HG03175 (cell line): ENCODE measurements around the gene NTRK3.

Experiments used
- ATAC-seq: cut with Tn5 transposase; IDR thresholded peaks from one replicate; pipeline ENCODE4 v1.9.1; 2021; ENCODE audit warnings: mild to moderate bottlenecking, moderate library complexity; ENCODE audit not compliant: unreplicated experiment

Gene NTRK3

DNA sequence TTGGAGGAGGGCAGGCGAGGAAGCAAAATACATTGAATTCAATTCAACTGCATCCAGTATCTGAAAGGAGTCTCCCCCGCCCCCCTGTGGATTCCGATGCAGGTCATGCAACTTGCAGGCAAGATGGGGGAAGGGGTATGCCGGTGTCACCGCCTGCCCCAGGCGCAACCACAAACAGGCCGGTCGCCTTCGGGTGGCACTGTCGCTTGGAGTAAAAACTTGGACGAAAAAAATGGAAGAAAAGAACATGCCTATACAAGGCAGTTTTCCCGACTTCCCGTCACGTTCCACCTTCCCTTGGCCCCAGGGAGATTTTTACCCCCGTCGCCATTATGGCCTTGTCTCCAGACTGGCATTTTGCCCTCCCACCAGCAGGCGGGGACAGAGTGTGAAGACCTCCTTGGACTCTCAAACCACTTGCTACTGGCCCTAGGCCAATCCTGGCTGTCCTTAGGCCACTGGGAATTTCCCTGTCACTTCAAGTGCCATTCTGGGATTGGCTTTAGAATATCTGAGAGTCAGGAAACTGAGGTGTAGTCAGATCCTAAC, 1.6 kb upstream of the NTRK3 start:
- no peak for ATAC-seq

DNA sequence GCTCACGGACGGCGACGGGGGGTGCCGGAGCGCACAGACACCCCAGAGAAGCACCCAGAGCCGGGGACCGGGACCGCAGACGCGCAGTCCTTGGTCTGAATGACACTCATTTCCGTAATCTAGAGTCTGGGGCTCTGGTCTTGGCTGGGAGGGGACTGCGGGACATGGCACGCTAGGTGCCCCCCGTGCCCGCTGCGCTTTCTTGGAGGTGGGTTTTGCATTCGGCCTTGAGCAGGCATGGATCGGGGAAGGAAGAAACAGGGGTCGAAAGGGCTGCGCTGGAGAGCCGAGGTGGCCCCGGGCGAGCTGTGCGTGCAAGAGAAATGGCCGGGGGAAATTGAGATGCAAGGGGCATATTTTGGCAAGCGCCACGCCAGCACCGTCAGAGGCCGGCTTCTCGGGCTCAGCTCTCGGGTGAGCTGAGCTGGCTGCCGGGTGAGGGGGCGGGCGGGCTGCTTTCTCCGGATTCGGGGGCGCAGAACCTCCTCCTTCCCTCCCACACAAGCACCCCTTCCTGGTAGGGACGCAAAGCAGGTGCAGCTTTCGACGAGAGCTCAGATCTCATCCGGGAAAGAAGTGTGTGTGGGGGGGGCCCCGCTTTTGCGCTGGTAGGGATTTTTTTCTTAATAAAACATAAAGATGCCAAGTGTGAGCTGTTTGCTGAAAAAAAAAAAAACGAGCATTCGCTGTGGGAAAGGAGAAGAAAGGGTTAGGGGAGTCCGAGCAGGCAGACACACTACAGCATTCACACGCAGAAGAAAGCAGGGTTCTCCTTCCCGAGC, 963 bp upstream of the NTRK3 start:
- ATAC-seq: no peak

DNA sequence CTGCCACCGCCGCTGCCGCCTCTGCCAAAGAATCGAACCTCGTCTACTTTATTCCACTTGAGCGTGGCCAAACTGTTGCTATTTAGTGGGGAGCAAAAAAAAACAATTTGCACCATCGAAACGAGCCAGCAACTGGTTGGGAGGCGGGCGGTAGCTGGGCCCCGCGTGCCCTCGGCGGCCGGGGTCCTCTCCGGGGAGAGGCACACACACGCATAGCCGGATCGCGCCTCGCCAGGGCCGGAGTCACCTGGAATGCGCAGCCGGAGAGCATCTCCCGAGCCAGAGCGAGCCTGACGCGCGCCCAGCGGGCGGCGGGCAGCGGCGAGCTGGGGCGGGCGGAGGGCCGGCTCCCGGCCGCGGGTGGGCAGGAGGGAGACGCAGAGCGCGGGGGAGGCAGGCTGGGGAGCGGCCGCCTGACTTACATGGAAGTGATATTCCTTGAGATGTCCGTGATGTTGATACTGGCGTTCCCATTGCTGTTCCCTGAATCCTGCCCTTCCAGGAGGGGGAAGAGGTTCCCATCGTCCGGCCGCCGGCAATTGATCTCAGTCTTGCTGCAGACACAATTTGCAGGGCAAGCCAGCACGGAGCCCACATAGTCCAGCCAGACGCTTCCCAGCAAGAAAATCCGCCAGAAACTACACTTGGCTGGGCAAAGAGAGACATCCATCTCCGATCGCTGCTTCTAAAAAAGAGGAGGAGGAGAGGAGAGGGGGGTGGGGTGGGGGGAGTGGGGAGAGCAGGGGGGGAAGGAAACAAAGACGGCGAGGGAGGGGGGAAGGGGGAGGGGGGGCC, 858 bp downstream of the NTRK3 start:
- ATAC-seq: no peak

DNA sequence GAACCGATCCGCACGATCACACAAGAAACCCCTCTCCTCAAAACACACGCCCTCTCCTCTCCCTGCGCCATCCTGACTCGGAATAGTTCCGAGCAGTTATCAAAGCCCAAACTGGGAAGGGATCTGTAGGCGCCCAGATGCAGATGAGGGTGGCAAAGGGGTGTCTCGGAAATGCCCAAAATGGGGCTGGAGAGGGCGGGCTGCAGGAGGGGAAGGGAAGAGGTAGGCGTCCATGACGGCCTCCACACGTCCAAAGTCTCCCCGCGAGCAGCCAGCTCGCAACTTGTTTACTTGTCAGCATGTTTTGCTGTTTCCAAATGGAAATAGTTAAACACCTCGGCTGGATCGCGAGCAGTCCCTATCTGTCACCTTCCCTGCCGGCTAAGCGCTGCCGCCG, 1.5 kb downstream of the NTRK3 start:
- ATAC-seq: no peak

DNA sequence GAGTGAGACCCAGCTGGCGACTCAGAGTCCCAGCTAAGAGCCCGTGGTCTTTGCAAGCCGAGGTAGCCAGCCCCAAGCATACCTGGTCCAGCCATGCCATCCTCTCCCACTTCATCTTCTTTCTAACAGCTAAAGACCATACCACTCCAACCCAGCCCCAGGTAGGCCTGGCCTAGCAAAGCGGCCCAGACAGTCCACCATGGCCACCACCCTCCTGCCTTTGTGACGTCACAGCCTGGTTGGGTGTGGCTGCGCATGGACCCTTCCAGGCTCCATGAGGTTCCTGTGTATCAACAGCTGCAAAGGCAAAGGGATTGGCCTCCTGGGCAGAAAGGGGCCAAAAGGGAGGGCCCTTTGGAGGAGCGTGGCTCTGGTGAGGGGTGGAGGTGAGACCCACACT, 4.1 kb downstream of the NTRK3 start:
- ATAC-seq: no peak

DNA sequence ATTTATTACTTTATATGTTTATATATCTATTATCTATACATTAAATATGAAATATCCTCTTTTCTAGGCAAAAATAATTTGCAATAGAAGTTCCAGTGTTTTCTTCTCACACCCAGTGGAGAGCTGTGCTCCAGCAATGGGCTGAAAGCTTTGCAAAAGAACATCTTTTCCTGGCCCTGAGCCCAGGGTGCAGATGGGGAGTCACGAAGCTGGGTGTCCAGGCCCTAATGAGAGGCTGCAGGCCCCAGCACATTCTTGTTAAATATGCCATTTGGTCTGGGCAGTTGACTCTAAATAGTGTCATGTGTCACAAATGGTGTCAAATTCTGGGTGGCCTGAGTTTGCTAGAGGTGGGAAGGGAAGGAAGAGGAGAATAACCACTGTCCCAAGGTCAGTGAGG, 5.7 kb downstream of the NTRK3 start:
- ATAC-seq: no peak

DNA sequence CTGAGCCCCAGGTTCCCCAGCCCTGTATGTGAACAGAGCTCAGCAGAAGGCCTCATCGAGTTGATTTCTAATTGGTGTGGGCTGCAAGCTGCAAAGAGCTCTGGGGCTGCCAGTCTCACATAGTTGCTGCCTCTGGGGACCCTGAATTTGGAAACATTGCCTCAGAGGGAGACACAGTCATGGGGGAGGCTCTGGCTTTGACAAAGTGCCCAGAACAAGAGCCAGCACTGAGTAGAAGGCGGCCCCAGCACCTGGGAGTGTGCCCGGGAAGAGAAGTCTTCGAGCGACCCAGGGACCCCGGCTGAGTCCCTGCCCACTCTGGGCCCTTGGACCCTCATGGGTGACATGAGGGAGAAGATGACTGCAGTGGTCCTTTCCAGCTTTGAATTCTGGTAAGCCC, 7.3 kb downstream of the NTRK3 start:
- ATAC-seq: no peak

DNA sequence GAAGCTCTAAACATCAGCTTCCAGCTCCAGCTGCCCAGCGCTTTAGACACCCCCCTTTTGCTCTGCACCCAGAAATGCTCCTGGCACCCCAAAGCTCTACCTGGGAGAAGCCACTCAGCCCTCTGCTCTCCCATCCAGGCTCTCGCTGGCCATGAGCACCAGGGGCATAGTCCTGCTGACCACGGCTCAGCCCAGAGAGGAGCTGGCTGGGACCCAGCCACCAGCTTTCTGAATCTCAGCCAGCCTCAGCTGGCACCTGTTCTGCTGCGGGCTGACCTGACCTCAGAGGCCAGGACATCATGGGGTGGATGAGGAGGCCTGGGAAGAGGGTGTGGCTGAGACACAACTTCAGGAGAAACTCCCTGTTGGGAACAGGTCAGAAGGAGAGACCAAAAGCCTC, 8.6 kb downstream of the NTRK3 start:
- ATAC-seq: no peak

DNA sequence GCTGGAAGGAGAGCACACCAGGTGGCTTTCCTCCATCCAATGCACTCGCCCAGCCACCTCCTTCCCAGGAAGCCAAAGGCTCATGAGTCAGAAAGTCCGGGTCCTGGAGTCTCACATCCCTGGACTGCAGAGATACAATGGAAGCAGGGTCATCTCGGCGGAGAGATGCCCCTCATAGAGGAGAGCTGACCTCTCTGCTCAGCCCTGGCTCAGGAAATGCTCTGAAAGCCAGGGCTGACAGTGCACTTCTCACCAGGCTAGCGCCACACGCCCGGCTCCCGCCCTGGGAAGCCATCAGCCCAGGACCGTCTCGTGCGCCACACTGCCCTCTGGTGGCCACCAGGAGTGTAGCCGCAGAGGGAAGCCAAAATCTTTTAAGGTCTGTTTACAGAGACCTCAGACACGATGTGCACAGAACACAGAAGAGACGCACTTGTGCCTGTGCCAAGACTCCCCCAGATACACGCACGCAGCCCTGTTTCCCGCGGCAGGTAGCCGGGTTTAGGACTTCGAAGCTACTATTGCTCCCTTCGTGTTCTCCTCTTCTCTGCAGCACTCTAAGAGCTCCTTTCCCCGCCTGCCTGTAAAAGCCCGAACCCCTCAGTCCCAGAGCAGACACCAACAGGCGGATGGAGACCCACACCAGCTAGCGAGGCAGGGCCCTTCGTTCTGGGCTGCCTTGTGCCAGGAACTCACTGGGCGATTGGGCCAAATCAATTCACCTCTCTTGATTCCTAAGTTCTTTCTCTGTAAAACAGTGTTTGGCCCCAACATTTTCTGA, 9.7 kb downstream of the NTRK3 start:
- ATAC-seq: peak; percentile 72

DNA sequence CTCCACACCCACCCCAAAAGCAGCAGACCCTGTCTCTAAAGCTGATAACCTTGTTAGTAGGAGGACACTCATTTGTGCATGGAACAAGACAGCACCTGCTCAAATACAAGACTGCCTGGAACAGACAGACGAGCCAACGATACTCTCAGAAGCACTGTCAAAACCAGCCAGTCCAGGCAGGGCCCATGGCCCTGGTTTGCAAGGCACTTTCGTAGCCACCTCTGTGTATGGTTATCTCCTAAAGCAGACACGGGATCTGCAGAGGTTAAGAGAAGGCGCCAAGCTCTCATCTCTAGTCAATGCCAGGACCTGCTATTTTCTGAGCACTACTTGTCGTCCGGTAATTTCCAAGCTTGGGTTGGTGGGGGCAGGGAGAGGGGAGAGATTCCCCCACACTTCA, 10.5 kb downstream of the NTRK3 start:
- ATAC-seq: no peak

DNA sequence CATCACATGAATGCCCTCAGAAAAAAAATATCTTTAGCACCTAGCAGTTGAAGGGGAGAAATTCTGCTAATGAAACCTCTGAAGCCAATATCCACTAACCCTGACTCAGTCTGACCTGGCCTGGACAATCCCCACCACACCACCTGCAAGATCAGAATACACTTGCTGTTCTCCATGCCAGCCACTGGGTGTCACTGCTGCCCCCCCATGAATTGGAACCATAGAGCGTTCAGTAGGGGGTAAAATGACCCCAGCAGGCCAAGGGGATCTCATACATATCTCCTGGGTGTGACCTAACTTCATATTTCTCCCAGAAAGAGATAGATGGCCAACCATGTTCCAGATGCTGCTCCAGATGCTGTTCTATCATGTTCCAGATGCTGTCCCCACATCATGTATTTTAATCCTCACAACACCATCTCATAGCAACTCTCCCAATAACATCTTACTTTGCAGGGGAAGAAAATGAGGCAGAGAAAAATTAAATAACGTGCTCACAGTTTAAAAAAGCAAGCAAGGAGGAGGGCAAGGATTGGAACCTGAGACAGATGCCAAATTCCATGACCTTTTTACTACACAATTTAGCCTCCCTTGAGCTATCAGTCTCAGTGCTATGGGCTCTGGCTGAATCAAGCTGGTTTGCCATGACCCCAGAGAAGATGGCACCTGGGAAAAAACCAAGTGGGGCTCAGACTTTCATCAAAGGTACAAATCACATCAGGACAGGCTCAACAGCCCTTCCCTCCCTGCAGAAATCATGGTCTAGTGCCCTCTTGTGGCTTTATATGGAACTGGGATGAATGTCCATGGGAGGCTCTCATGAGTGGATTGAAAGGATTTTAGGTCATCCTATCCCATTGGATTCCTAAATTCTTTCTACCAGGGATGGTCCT, 12.4 kb downstream of the NTRK3 start:
- ATAC-seq: peak; percentile 61

DNA sequence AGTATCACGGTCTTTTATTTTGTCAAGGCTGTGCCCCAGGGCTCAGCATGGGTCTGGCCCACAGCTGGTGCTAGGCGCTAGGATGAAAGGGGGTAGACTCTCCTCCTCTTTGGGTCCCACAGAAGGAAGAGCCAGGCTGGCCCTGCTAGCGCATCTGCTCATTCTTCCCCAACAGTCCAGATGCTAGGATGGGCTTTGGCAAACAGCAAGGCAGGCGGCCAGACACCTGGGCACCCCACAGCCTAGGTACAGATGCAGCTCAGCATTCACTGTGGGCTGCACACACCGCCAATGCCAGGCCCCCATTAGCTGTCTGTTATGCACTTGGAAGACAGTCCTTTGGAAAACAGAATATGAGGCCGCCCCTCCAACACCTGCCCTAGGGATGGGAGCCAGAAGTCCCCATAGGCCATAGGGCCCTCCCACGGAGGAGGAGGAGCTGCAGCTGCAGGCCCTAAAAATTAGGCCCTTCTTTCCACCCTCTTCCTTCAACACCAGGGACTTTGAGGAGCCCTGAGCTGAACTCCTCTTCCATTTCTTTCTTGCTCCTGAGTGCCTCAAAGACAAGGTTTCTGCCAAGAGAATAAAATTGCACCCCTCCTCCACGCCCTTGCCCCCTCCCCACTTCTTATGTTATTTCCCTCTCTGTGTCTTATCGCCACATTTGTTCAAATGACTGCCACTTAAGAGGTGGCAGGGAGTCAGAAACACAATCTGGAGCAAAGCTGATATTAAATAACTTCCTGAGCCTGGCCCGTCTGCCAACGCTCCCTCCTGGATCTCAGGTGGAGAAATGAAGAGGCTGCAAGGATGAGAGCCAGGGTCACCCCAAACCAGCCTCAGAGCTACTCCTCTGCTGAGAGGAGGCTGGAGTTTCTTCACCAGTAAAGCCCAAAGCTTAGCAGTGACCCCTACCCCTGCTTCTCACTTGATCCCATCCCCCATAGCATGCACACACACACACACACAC, 13.7 kb downstream of the NTRK3 start:
- ATAC-seq: no peak

DNA sequence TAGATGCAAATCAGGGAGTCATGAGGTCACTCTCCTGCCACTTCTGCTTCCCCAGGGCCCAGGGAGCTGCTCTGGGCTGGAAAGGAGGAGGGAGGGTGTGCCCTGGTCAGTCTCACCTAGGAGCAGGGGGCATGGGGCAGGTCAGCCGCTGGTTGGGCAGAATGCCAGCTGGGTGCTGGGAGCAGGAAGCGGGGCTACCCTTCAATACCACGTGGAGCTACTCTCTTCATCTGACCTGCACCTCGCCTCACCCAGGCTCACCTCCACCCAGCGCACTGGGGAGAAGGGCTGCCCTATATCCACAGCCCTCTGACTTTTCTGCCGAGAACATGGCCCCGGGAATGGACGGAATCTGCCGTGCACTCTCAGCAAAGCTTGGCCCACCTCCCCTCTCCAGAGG, 15.1 kb downstream of the NTRK3 start:
- no peak for ATAC-seq

DNA sequence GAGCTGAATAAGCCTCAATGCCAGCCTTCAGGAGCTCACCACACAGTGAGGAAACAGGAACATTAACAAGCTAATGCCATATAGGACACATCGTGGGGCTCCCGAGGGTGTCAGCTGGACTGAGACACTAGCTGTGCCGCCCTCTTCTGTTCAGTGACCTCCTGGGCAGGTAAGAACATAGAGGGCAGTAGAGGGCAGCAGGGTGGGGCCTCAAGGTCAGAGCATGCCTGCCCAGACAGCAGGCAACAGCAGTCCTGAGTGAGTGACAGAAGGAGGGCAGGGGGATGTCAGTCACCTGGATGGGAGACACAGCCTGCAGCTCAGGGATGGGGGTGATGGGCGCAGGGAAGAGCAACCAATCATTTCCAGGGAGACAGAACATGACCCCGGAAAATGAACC, 15.5 kb downstream of the NTRK3 start:
- no peak for ATAC-seq

DNA sequence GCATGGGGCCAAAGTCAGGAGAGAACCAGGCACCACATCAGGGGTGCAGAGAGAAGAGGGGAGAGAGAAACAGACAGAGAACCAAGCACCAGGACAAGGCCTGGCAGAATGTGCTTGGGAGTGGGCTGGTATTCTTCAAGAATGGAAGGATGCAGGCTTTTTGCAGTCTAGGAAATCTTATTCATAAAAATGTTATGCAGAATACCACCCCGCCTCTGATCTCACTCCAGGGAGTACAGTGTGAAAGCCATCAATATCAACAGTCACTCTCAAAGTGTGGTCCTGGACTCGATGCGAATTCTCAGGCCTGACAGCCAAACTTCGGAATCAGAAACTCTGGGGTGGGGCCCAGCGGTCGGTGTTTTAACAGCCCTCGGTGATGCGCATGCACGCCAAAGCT, 16.9 kb downstream of the NTRK3 start:
- ATAC-seq: no peak

DNA sequence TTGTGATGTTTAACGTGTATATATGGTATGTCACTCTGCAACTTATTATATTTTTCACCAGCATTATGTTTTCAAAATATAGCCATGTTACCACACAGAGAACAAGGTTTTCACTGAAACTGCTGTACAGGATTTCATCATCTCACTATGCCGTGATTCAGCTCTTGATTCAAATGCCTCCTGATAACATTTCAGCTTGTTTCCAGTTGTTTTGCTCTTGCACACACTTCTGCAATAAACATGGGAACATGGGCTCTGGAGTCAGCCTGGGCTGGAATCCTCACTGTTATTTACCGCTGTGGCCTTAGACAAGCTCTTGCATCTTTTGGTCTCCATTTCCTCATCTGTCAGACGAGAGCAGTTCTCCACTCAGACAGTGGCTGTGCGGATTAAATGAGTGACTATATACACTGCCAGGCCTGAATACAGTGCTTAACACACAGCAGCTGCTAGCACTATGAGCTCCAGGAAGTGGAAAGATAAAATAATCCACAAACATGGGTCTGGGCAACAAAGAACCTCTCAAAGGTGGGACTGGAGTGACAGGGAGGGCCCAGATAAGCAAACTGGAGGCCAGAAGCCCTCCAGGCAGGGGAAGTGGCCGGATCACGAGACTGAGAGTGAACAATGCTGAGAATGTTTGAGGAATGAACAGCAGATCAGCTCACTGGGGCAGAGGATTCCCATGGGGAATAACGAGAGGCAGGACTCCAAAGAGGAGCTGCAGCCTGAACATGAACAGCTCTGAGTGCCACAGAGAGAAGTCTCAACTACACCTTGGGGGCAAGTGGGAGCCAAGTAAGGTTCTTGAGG, 17.7 kb downstream of the NTRK3 start:
- ATAC-seq: no peak

DNA sequence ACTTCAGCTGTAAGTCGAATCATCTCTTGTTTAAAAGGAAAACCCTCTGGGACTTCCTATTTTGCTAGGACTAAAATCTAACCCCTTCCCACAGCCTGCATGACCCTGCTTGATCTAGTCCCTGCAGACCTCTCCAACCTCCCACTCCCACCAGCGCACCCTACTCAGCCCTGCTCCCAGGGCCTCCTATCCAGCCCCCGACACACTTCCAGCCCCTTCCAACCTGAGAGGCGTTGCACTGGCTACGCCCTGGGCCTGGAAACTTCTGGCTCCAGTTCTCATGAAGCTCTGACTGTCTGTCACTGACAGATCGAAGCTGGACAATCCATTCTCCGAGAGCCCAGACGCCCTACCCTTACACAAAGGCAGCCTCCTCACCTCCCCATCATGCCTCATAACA, 21.8 kb downstream of the NTRK3 start:
- no peak for ATAC-seq

DNA sequence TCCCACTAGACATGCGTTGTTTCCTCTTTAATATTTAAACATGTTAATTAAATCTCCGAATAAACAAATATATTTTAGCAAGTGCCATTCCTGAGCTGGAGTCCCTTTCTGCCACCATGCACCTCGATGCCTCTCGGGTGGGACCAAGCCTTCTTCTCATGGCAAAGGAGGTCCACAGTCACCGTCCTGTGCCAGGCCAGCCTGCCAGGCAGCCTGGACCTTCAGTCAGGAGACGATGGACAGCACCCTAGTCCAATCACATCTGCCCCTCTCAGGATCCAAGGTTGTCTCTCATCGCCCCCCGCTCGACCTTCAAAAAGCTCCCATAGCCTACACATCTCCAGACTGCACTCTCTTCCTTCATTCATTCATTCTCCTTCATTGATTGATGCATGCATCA, 22.6 kb downstream of the NTRK3 start:
- no peak for ATAC-seq
